Caco-2 (cell line): ENCODE results near the gene IGSF3. TPM values are rescaled to one million over a fixed set of nuclear protein-coding genes. Genes with fewer than 3 reads are reported as not detected.

ENCODE experiments used
- BruUV-seq: library from RNA; stranded (reverse); fragments of 400-500 nt; replicated peaks from 2 replicates; lab custom pipeline; 2021; lab: Mats Ljungman, UMichigan
- CTCF ChIA-PET: fragments of 300-600 bp; sonication (Branson Sonifier 250); formaldehyde crosslinking; loops from one replicate; lab custom pipeline; 2022; ENCODE audit warnings: antibody characterized with exemption; lab: Charles Lee
- POLR2A ChIA-PET: fragments of 300-600 bp; sonication (Branson Sonifier 250); formaldehyde crosslinking; loops from one replicate; lab custom pipeline; 2022; ENCODE audit warnings: antibody characterized with exemption; lab: Charles Lee
- DNase-seq, 2 experiments: peaks; one replicate each; pipeline versions ENCODE4 v3.0.0 to v3.0.0-alpha.2; 2020 to 2022
- H3K27me3 ChIP-seq: replicated peaks from 2 replicates; pipeline ENCODE4 v1.6.0; 2011; ENCODE audit warnings: low read length; ENCODE audit not compliant: control insufficient read depth, insufficient read depth
- H3K36me3 ChIP-seq: 2 replicates; pipeline ENCODE4 v1.5.1; 2011; ENCODE audit warnings: low read length; ENCODE audit not compliant: control insufficient read depth, insufficient read depth
- H3K4me1 ChIP-seq: fragments of 250-450 bp; sonication (Bioruptor Pico); 2 replicates; pipeline ENCODE4 v1.5.1; 2020; ENCODE audit warnings: mild to moderate bottlenecking
- H3K4me3 ChIP-seq: 2 replicates; pipeline ENCODE4 v1.5.1; 2011; ENCODE audit warnings: low read depth, mild to moderate bottlenecking, control low read depth, low read length
- H3K9me3 ChIP-seq: fragments of 250-450 bp; sonication (Bioruptor Pico); 2 replicates; pipeline ENCODE4 v1.5.1; 2020; ENCODE audit warnings: mild to moderate bottlenecking, moderate library complexity
- H3K27ac Mint-ChIP-seq: one replicate; pipeline ENCODE4 v1.8.0; 2022; ENCODE audit warnings: mixed read lengths; ENCODE audit not compliant: unreplicated experiment
- H3K27me3 Mint-ChIP-seq: one replicate; pipeline ENCODE4 v1.8.0; 2022; ENCODE audit warnings: mixed read lengths; ENCODE audit not compliant: insufficient read depth, unreplicated experiment
- H3K36me3 Mint-ChIP-seq: one replicate; pipeline ENCODE4 v1.8.0; 2022; ENCODE audit warnings: mild to moderate bottlenecking, mixed read lengths; ENCODE audit not compliant: insufficient read depth, unreplicated experiment
- H3K4me1 Mint-ChIP-seq: one replicate; pipeline ENCODE4 v1.8.0; 2022; ENCODE audit warnings: low read depth, mixed read lengths; ENCODE audit not compliant: unreplicated experiment
- H3K4me3 Mint-ChIP-seq: one replicate; pipeline ENCODE4 v1.8.0; 2022; ENCODE audit warnings: mild to moderate bottlenecking, moderate library complexity, mixed read lengths; ENCODE audit not compliant: unreplicated experiment
- H3K9me3 Mint-ChIP-seq: one replicate; pipeline ENCODE4 v1.8.0; 2022; ENCODE audit warnings: mixed read lengths; ENCODE audit not compliant: unreplicated experiment
- CTCF ChIP-seq, 2 experiments: fragments of 200-600 bp in 1 of 2; IDR thresholded peaks; 1 replicate in 1 of 2; 2 replicates in 1 of 2; pipeline versions ENCODE4 v1.5.1 to v1.8.0; 2011 to 2022; ENCODE audit warnings: antibody characterized with exemption in 1 of 2, control low read depth in 1 of 2, inconsistent platforms in 1 of 2, low read depth in 1 of 2, low read length in 1 of 2, mild to moderate bottlenecking in 1 of 2, moderate library complexity in 1 of 2; ENCODE audit not compliant: insufficient read depth in 1 of 2, severe bottlenecking in 1 of 2, unreplicated experiment in 1 of 2
- intact Hi-C: fragments of 100-400 bp; cut with micrococcal nuclease; formaldehyde crosslinking; loops from one replicate; pipeline ENCODE4 v1.10.0; 2022; ENCODE audit not compliant: unreplicated experiment
- total RNA-seq: library from RNA; stranded (reverse); gene quantifications from 2 replicates; pipeline ENCODE4 v1.2.3, GENCODE V29; 2022

Gene IGSF3
- total RNA-seq, 1 experiment from 2014 or later: 24.0 TPM

- no TSS peak for BruUV-seq
- intact Hi-C loops: no loop called here
- H3K27ac Mint-ChIP-seq: no peak overlapping the region
- ChIA-PET POLR2A (no interaction called here), CTCF (interaction anchor here (0.6 to 1.0 kb wide), 2 partner anchors 25 to 36 kb away, joined by 3 to 6 read pairs; no protein-coding TSS in a partner anchor)
- TF ChIP-seq CTCF (IDR thresholded peaks at IDR 0.05; ENCODE audit: insufficient read depth in 1 of 2, low read depth in 1 of 2, low read length in 1 of 2, severe bottlenecking in 1 of 2, unreplicated experiment in 1 of 2): no peak
- Histone ChIP-seq H3K4me3 (peak overlapping the region; percentile 46), H3K27me3 (no peaks in the 10 kb centered on the region), H3K36me3 (no peaks in the 10 kb centered on the region), H3K4me1 (no peaks in the 10 kb centered on the region), H3K9me3 (no peaks in the 10 kb centered on the region)
- DNase-seq: peak in 1 of 2 experiments; percentile 35
- no peaks in the 10 kb centered on the region for H3K27me3 Mint-ChIP-seq
- no peaks in the 10 kb centered on the region for H3K9me3 Mint-ChIP-seq
- H3K36me3 Mint-ChIP-seq: peaks cover 5% of the 10 kb centered on the region
- H3K4me3 Mint-ChIP-seq: peak overlapping the region; percentile 72
- peaks cover 14% of the 10 kb centered on the region for H3K4me1 Mint-ChIP-seq
Measured at GRCh38 chr1:116667078-116667574, 407 bp downstream of the IGSF3 start.

DNA sequence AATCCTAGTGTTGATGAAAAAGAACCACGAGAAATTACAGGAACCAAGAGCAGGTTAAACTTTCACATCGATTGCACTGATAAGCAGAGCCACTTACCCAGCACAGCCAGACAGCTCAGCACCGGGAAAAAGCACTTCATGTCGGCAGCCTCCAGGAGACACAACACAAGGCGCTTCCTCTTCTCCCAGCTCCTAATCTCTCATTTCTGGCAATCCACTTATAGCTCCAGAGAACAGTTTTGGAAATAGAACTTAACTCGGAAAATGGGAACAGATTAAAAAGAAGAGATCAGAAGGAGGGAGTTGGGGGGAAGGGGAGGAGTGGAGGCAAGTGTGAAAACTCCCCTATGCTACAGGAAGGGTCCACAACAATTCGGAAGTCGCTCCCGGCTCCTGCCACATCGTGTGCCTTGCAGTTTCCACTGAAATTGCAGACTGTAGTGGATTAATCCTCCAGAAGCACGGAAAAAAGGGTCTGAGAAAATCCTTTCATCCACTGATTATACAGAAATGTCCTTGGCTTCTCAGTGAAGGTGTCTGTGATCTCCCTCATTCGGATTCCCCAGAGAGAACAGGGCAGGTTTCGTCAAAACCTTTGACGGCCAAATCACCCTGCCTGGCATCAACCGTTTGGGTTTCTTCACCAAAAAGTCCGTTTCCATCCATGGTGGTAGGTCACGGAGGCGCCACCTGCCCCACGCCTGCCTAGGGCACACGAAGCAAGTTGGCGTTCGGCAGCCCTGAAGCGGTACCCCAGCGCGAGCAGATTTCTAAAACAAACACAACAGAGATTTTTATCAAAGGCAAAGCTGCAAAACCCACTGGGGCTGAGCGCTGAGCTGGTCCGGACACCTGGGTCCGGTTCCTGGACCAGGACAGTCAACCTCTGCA, 1.1 kb downstream of the IGSF3 start:
- no peaks in the 10 kb centered on the region for H3K36me3 ChIP-seq
- H3K4me1 ChIP-seq: no peaks in the 10 kb centered on the region
- peak in 1 of 2 experiments; percentile 3 for DNase-seq
- peaks cover 14% of the 10 kb centered on the region for H3K4me1 Mint-ChIP-seq
- H3K4me3 Mint-ChIP-seq: peak overlapping the region; percentile 72
- H3K36me3 Mint-ChIP-seq: peaks cover 5% of the 10 kb centered on the region
- CTCF ChIA-PET: no interaction called here
- H3K27me3 ChIP-seq: no peaks in the 10 kb centered on the region
- POLR2A ChIA-PET: no interaction called here
- H3K9me3 Mint-ChIP-seq: no peaks in the 10 kb centered on the region
- H3K27me3 Mint-ChIP-seq: no peaks in the 10 kb centered on the region
- H3K4me3 ChIP-seq: peak overlapping the region; percentile 46
- intact Hi-C loops: no loop called here
- no peak overlapping the region for H3K27ac Mint-ChIP-seq
- BruUV-seq: no TSS peak
- no peak for TF ChIP-seq CTCF (IDR thresholded peaks at IDR 0.05; ENCODE audit: insufficient read depth in 1 of 2, low read depth in 1 of 2, low read length in 1 of 2, severe bottlenecking in 1 of 2, unreplicated experiment in 1 of 2)
- no peaks in the 10 kb centered on the region for H3K9me3 ChIP-seq

- Histone ChIP-seq H3K4me1 (no peaks in the 10 kb centered on the region), H3K36me3 (no peaks in the 10 kb centered on the region), H3K4me3 (no peak overlapping the region), H3K27me3 (no peaks in the 10 kb centered on the region), H3K9me3 (no peaks in the 10 kb centered on the region)
- Mint-ChIP-seq H3K9me3 (no peaks in the 10 kb centered on the region), H3K27ac (no peak overlapping the region), H3K36me3 (peaks cover 5% of the 10 kb centered on the region), H3K27me3 (no peaks in the 10 kb centered on the region), H3K4me3 (no peak overlapping the region), H3K4me1 (peaks cover 14% of the 10 kb centered on the region)
- intact Hi-C loops: no loop called here
- TF ChIP-seq CTCF (IDR thresholded peaks at IDR 0.05; ENCODE audit: insufficient read depth in 1 of 2, low read depth in 1 of 2, low read length in 1 of 2, severe bottlenecking in 1 of 2, unreplicated experiment in 1 of 2): no peak
- CTCF ChIA-PET: no interaction called here
- no TSS peak for BruUV-seq
- no peak for DNase-seq
- POLR2A ChIA-PET: no interaction called here
Measured at GRCh38 chr1:116664978-116665371, 2.6 kb downstream of the IGSF3 start.
